ENCODE measurements around the gene PRKRA.

DNA sequence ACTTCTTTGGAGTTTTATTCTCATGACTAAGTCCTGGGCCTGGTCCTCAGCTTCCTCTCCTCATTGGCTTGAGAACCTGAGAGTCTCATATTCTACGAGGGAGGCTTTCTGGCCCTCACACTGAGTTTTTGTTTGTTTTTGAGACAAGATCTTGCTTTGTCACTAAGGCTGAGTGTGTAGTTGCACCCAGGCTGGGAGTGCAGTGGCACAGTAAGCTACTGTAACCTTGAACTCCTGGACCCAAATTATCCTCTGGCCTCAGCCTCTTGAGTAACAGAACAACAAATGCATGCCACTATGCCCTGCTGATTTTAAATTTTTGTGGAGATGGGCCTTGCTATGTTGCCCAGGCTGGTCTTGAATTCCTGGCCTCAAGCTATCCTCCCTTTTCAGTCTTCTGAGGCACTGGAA, 22.6 kb downstream of the PRKRA start:
- TF ChIP-seq, protein P1, sequence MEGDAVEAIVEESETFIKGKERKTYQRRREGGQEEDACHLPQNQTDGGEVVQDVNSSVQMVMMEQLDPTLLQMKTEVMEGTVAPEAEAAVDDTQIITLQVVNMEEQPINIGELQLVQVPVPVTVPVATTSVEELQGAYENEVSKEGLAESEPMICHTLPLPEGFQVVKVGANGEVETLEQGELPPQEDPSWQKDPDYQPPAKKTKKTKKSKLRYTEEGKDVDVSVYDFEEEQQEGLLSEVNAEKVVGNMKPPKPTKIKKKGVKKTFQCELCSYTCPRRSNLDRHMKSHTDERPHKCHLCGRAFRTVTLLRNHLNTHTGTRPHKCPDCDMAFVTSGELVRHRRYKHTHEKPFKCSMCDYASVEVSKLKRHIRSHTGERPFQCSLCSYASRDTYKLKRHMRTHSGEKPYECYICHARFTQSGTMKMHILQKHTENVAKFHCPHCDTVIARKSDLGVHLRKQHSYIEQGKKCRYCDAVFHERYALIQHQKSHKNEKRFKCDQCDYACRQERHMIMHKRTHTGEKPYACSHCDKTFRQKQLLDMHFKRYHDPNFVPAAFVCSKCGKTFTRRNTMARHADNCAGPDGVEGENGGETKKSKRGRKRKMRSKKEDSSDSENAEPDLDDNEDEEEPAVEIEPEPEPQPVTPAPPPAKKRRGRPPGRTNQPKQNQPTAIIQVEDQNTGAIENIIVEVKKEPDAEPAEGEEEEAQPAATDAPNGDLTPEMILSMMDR (IDR thresholded peaks at IDR 0.05 in 2 of 3, conservative IDR thresholded peaks at IDR 0.05 in 1 of 3; ENCODE audit: borderline replicate concordance in 1 of 3, insufficient read depth in 1 of 3, low read depth in 2 of 3, low read length in 2 of 3): no peak
- no peak for TF ChIP-seq EGR1 (IDR thresholded peaks at IDR 0.05; ENCODE audit: low read depth)
- TF ChIP-seq POLR2A (IDR thresholded peaks at IDR 0.05; ENCODE audit: borderline replicate concordance, extremely low read depth, insufficient read depth, insufficient read length): no peak
- no peak for TF ChIP-seq ZFX (IDR thresholded peaks at IDR 0.05)
- no peak for TF ChIP-seq EZH2phosphoT487 (IDR thresholded peaks at IDR 0.05; ENCODE audit: borderline replicate concordance)
- TF ChIP-seq EZH2 (IDR thresholded peaks at IDR 0.05): no peak
- no peak for TF ChIP-seq POLR2AphosphoS5 (IDR thresholded peaks at IDR 0.05; ENCODE audit: low read depth, low read length)
- no peak for TF ChIP-seq RAD21 (IDR thresholded peaks at IDR 0.05; ENCODE audit: low read depth)
- TF ChIP-seq CEBPB (IDR thresholded peaks at IDR 0.05; ENCODE audit: low read depth): no peak
- TF ChIP-seq, protein P2, sequence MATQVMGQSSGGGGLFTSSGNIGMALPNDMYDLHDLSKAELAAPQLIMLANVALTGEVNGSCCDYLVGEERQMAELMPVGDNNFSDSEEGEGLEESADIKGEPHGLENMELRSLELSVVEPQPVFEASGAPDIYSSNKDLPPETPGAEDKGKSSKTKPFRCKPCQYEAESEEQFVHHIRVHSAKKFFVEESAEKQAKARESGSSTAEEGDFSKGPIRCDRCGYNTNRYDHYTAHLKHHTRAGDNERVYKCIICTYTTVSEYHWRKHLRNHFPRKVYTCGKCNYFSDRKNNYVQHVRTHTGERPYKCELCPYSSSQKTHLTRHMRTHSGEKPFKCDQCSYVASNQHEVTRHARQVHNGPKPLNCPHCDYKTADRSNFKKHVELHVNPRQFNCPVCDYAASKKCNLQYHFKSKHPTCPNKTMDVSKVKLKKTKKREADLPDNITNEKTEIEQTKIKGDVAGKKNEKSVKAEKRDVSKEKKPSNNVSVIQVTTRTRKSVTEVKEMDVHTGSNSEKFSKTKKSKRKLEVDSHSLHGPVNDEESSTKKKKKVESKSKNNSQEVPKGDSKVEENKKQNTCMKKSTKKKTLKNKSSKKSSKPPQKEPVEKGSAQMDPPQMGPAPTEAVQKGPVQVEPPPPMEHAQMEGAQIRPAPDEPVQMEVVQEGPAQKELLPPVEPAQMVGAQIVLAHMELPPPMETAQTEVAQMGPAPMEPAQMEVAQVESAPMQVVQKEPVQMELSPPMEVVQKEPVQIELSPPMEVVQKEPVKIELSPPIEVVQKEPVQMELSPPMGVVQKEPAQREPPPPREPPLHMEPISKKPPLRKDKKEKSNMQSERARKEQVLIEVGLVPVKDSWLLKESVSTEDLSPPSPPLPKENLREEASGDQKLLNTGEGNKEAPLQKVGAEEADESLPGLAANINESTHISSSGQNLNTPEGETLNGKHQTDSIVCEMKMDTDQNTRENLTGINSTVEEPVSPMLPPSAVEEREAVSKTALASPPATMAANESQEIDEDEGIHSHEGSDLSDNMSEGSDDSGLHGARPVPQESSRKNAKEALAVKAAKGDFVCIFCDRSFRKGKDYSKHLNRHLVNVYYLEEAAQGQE (IDR thresholded peaks at IDR 0.05; ENCODE audit: low read depth): no peak
- TF ChIP-seq, protein P3, sequence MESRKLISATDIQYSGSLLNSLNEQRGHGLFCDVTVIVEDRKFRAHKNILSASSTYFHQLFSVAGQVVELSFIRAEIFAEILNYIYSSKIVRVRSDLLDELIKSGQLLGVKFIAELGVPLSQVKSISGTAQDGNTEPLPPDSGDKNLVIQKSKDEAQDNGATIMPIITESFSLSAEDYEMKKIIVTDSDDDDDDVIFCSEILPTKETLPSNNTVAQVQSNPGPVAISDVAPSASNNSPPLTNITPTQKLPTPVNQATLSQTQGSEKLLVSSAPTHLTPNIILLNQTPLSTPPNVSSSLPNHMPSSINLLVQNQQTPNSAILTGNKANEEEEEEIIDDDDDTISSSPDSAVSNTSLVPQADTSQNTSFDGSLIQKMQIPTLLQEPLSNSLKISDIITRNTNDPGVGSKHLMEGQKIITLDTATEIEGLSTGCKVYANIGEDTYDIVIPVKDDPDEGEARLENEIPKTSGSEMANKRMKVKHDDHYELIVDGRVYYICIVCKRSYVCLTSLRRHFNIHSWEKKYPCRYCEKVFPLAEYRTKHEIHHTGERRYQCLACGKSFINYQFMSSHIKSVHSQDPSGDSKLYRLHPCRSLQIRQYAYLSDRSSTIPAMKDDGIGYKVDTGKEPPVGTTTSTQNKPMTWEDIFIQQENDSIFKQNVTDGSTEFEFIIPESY (IDR thresholded peaks at IDR 0.05; ENCODE audit: extremely low read depth, insufficient replicate concordance, low read length): no peak
- no peak for TF ChIP-seq JUND (IDR thresholded peaks at IDR 0.05)
